GM23248 (cell line): ENCODE measurements around the gene TNFRSF18. TPM values are rescaled to one million over a fixed set of nuclear protein-coding genes. Genes with fewer than 3 reads are reported as not detected.

Experiments used
- DNase-seq: peaks from one replicate; pipeline ENCODE4 v3.0.0-alpha.2; 2015
- H2AFZ ChIP-seq: fragments of 200-600 bp; sonication (generic); 2 replicates; pipeline ENCODE4 v1.6.1; 2016; ENCODE audit warnings: antibody characterized with exemption
- H3F3A ChIP-seq: fragments of 200-600 bp; sonication (generic); 2 replicates; pipeline ENCODE4 v1.6.1; 2016; ENCODE audit warnings: mild to moderate bottlenecking, antibody characterized with exemption, mixed run types; ENCODE audit not compliant: insufficient read depth
- H3K27ac ChIP-seq: fragments of 200-600 bp; sonication (generic); 2 replicates; pipeline ENCODE4 v1.5.1; 2016; ENCODE audit warnings: mild to moderate bottlenecking
- H3K27me3 ChIP-seq: fragments of 200-600 bp; sonication (generic); replicated peaks from 2 replicates; pipeline ENCODE4 v1.6.1; 2016; ENCODE audit warnings: mild to moderate bottlenecking; ENCODE audit not compliant: insufficient read depth
- H3K36me3 ChIP-seq: fragments of 200-600 bp; sonication (generic); 2 replicates; pipeline ENCODE4 v1.6.1; 2016; ENCODE audit warnings: low read depth, mild to moderate bottlenecking
- H3K4me1 ChIP-seq: fragments of 200-600 bp; sonication (generic); 2 replicates; pipeline ENCODE4 v1.6.1; 2016; ENCODE audit warnings: mild to moderate bottlenecking; ENCODE audit not compliant: insufficient read depth
- H3K4me2 ChIP-seq: fragments of 200-600 bp; sonication (generic); one replicate; pipeline ENCODE4 v1.6.1; 2016; ENCODE audit warnings: mild to moderate bottlenecking; ENCODE audit not compliant: unreplicated experiment
- H3K4me3 ChIP-seq: fragments of 200-600 bp; sonication (generic); 2 replicates; pipeline ENCODE4 v1.5.1; 2016; ENCODE audit warnings: mild to moderate bottlenecking
- H3K79me2 ChIP-seq: fragments of 200-600 bp; sonication (generic); 2 replicates; pipeline ENCODE4 v1.6.1; 2016; ENCODE audit warnings: mild to moderate bottlenecking; ENCODE audit not compliant: insufficient read depth
- H3K9ac ChIP-seq: fragments of 200-600 bp; sonication (generic); 2 replicates; pipeline ENCODE4 v1.6.1; 2016; ENCODE audit warnings: mild to moderate bottlenecking
- H3K9me2 ChIP-seq: fragments of 200-600 bp; sonication (generic); 2 replicates; pipeline ENCODE4 v1.6.1; 2016; ENCODE audit warnings: mixed run types, mild to moderate bottlenecking, moderate library complexity; ENCODE audit not compliant: insufficient read depth
- H3K9me3 ChIP-seq: fragments of 200-600 bp; sonication (generic); one replicate; pipeline ENCODE4 v1.6.1; 2017; ENCODE audit warnings: low read depth
- H4K20me1 ChIP-seq: fragments of 200-600 bp; sonication (generic); 2 replicates; pipeline ENCODE4 v1.6.0; 2016; ENCODE audit not compliant: insufficient read depth
- EZH2 ChIP-seq: fragments of 200-600 bp; sonication (generic); IDR thresholded peaks from 2 replicates; pipeline ENCODE4 v1.6.1; 2018; ENCODE audit warnings: antibody characterized with exemption, mild to moderate bottlenecking; ENCODE audit not compliant: insufficient read depth, poor library complexity, severe bottlenecking
- EZH2phosphoT487 ChIP-seq: fragments of 200-600 bp; sonication (generic); IDR thresholded peaks from 2 replicates; pipeline ENCODE4 v1.6.1; 2018; ENCODE audit warnings: antibody characterized with exemption, moderate library complexity, mild to moderate bottlenecking, low read depth; ENCODE audit not compliant: insufficient read depth
- WGBS, 2 experiments: methylation state at CpG; one replicate each; pipeline ENCODE4 v1.1.6; 2015 to 2017; ENCODE audit warnings: low lambda C conversion rate in 2 of 2, low coverage in 1 of 2; ENCODE audit errors: missing lambda C conversion rate in 2 of 2; 5-methylcytosine and 5-hydroxymethylcytosine counted together
- in situ Hi-C: fragments of 300-500 bp; cut with MboI; formaldehyde crosslinking; loops from 2 replicates; pipeline ENCODE4 v1.15.0; 2020
- polyA plus RNA-seq: library from polyadenylated mRNA; unstranded; fragments of >200 nt; fragmentation: Nextera tagmentation; extraction: Ambion mirVana; gene quantifications from 2 replicates; pipeline ENCODE4 v1.2.1, GENCODE V29; 2016
- total RNA-seq: library from RNA; depleted of rRNA; stranded (reverse); fragments of >200 nt; shearing (Covaris generic); gene quantifications from 2 replicates; pipeline ENCODE4 v1.2.3, GENCODE V29; 2014

TNFRSF18 gene
- total and polyA plus RNA-seq, 2 experiments from 2014 or later, result not detected

- Histone ChIP-seq H3K9ac (no peak overlapping the region), H3K9me2 (no peaks in the 10 kb centered on the region), H3K27ac (no peak overlapping the region), H3K4me3 (no peak overlapping the region), H3K4me2 (no peak overlapping the region), H3K4me1 (no peaks in the 10 kb centered on the region), H3K27me3 (no peaks in the 10 kb centered on the region), H3K36me3 (no peaks in the 10 kb centered on the region), H3K9me3 (no peaks in the 10 kb centered on the region), H4K20me1 (no peaks in the 10 kb centered on the region), H3F3A (no peaks in the 10 kb centered on the region), H2AFZ (no peak overlapping the region), H3K79me2 (peaks cover 4% of the 10 kb centered on the region; the same call in 1 of the 2 replicates)
- 34 to 36% methylated on average over 8 to 15 of the region's 15 CpGs for WGBS, 2 experiments
- in situ Hi-C loops, result no loop called here
- TF ChIP-seq EZH2phosphoT487, result no peak
- TF ChIP-seq EZH2, result no peak
- no peak for DNase-seq
Measured at GRCh38 chr1:1239227-1239613, 32.8 kb upstream of the TNFRSF18 start.

- Histone ChIP-seq H3K9ac (no peak overlapping the region), H3K4me3 (no peak overlapping the region), H3K9me2 (no peaks in the 10 kb centered on the region), H3F3A (no peaks in the 10 kb centered on the region), H3K4me1 (no peaks in the 10 kb centered on the region), H2AFZ (no peak overlapping the region), H4K20me1 (no peaks in the 10 kb centered on the region), H3K27ac (no peak overlapping the region), H3K79me2 (peaks cover 8% of the 10 kb centered on the region), H3K36me3 (no peaks in the 10 kb centered on the region), H3K27me3 (no peaks in the 10 kb centered on the region), H3K4me2 (no peak overlapping the region), H3K9me3 (no peaks in the 10 kb centered on the region)
- no peak for DNase-seq
- 53 to 54% methylated on average over 18 to 19 of the region's 19 CpGs for WGBS, 2 experiments
- in situ Hi-C loops, result no loop called here
- no peak for TF ChIP-seq EZH2
- no peak for TF ChIP-seq EZH2phosphoT487
Measured at GRCh38 chr1:1238702-1239178, 32.3 kb upstream of the TNFRSF18 start.

GRCh38 chr1:1237874-1238701 is 31.7 kb upstream of the TNFRSF18 start:
- Histone ChIP-seq H3K9me2 (no peaks in the 10 kb centered on the region), H3K9me3 (no peaks in the 10 kb centered on the region), H3K36me3 (no peaks in the 10 kb centered on the region), H3K79me2 (peaks cover 15% of the 10 kb centered on the region), H3F3A (no peaks in the 10 kb centered on the region), H3K4me2 (no peak overlapping the region), H3K4me3 (no peak overlapping the region), H3K9ac (no peak overlapping the region), H3K27ac (no peak overlapping the region), H3K27me3 (no peaks in the 10 kb centered on the region), H3K4me1 (no peaks in the 10 kb centered on the region), H2AFZ (no peak overlapping the region), H4K20me1 (no peaks in the 10 kb centered on the region)
- in situ Hi-C loops, result no loop called here
- TF ChIP-seq EZH2, result no peak
- TF ChIP-seq EZH2phosphoT487, result no peak
- 67 to 69% methylated on average over 37 to 48 of the region's 48 CpGs for WGBS, 2 experiments
- DNase-seq, result no peak

- no peak overlapping the region for H3K4me2 ChIP-seq
- H3K79me2 ChIP-seq, result peaks cover 21% of the 10 kb centered on the region
- no peaks in the 10 kb centered on the region for H3K27me3 ChIP-seq
- WGBS, 2 experiments, result 51% methylated on average over 17 to 29 of the region's 34 CpGs
- TF ChIP-seq EZH2 (no peak), EZH2phosphoT487 (no peak)
- peaks cover 6% of the 10 kb centered on the region; the same call in 1 of the 2 replicates for H3K4me1 ChIP-seq
- H2AFZ ChIP-seq, result no peak overlapping the region
- no peak overlapping the region for H3K9ac ChIP-seq
- H3K4me3 ChIP-seq, result no peak overlapping the region
- no peaks in the 10 kb centered on the region for H4K20me1 ChIP-seq
- H3F3A ChIP-seq, result no peaks in the 10 kb centered on the region
- H3K36me3 ChIP-seq, result no peaks in the 10 kb centered on the region
- no peak for DNase-seq
- no peaks in the 10 kb centered on the region for H3K9me3 ChIP-seq
- H3K27ac ChIP-seq, result no peak overlapping the region
- no peaks in the 10 kb centered on the region for H3K9me2 ChIP-seq
- in situ Hi-C loops, result no loop called here
Measured at GRCh38 chr1:1236945-1237873, 30.8 kb upstream of the TNFRSF18 start.
